Panc1 (cell line): ENCODE results near the gene MPLKIP. TPM values are rescaled to one million over a fixed set of nuclear protein-coding genes. Genes with fewer than 3 reads are reported as not detected.

Experiments used
- ATAC-seq: fragments of 200-7000 bp; cut with Tn5 transposase; 2 replicates; pipeline ENCODE4 v1.9.1; 2020; ENCODE audit warnings: mild to moderate bottlenecking, moderate library complexity
- BruUV-seq: library from RNA; stranded (reverse); fragments of 400-500 nt; replicated peaks from 2 replicates; lab custom pipeline; 2021; lab: Mats Ljungman, UMichigan
- CTCF ChIA-PET: fragments of 300-600 bp; sonication (Branson Sonifier 250); formaldehyde crosslinking; loops from one replicate; lab custom pipeline; 2022; ENCODE audit warnings: antibody characterized with exemption; lab: Charles Lee
- POLR2A ChIA-PET: fragments of 300-600 bp; sonication (Branson Sonifier 250); formaldehyde crosslinking; loops from one replicate; lab custom pipeline; 2022; ENCODE audit warnings: antibody characterized with exemption; lab: Charles Lee
- DNase-seq: peaks from one replicate; pipeline ENCODE4 v3.0.0-alpha.2; 2010; ENCODE audit warnings: low read depth, low spot score
- H3K27ac ChIP-seq: 2 replicates; pipeline ENCODE4 v1.5.1; 2011; ENCODE audit warnings: mild to moderate bottlenecking, low read length, inconsistent platforms
- H3K27me3 ChIP-seq: fragments of 200-500 bp; sonication (Bioruptor generic); 2 replicates; pipeline ENCODE4 v1.6.0; 2014; ENCODE audit warnings: low read length, inconsistent platforms; ENCODE audit not compliant: control insufficient read depth, insufficient read depth
- H3K36me3 ChIP-seq: fragments of 200-500 bp; sonication (Bioruptor generic); 2 replicates; pipeline ENCODE4 v1.5.1; 2014; ENCODE audit warnings: inconsistent platforms, mild to moderate bottlenecking, low read length, moderate library complexity; ENCODE audit not compliant: control insufficient read depth, insufficient read depth
- H3K4me1 ChIP-seq: 2 replicates; pipeline ENCODE4 v1.5.1; 2011; ENCODE audit warnings: inconsistent platforms, mild to moderate bottlenecking, low read length, moderate library complexity; ENCODE audit not compliant: control insufficient read depth, insufficient read depth
- H3K4me3 ChIP-seq, 2 experiments: 2 replicates each; pipeline ENCODE4 v1.5.1; 2011 to 2012; ENCODE audit warnings: low read depth in 2 of 2, low read length in 2 of 2, mild to moderate bottlenecking in 2 of 2, inconsistent platforms in 1 of 2, moderate library complexity in 1 of 2
- H3K9me3 ChIP-seq: fragments of 200-500 bp; sonication (Bioruptor generic); 2 replicates; pipeline ENCODE4 v1.5.1; 2014; ENCODE audit warnings: low read depth, mild to moderate bottlenecking, inconsistent platforms, low read length, moderate library complexity; ENCODE audit not compliant: control insufficient read depth, insufficient read depth
- CTCF ChIP-seq: fragments of 450-650 bp; IDR thresholded peaks from 2 replicates; pipeline ENCODE4 v1.5.1; 2017; ENCODE audit warnings: mild to moderate bottlenecking
- POLR2AphosphoS5 ChIP-seq: IDR thresholded peaks from 2 replicates; pipeline ENCODE4 v1.6.1; 2012; ENCODE audit warnings: mild to moderate bottlenecking, low read depth, low read length, moderate library complexity
- REST ChIP-seq, 2 experiments: IDR thresholded peaks; 2 replicates each; pipeline ENCODE4 v1.6.1; 2011 to 2012; ENCODE audit warnings: low read depth in 2 of 2, control low read depth in 1 of 2, low read length in 1 of 2, mild to moderate bottlenecking in 1 of 2, moderate library complexity in 1 of 2; ENCODE audit not compliant: insufficient read depth in 1 of 2
- SIN3A ChIP-seq: IDR thresholded peaks from 2 replicates; pipeline ENCODE4 v1.6.1; 2012; ENCODE audit warnings: low read depth, mild to moderate bottlenecking, low read length, moderate library complexity, borderline replicate concordance; ENCODE audit not compliant: insufficient read depth
- TCF7L2 ChIP-seq: IDR thresholded peaks from 2 replicates; pipeline ENCODE4 v1.6.1; 2011; ENCODE audit warnings: mild to moderate bottlenecking, low read depth, low read length, inconsistent platforms
- in situ Hi-C: cut with HindIII; loops from 2 replicates; pipeline ENCODE4 v1.10.0; 2016; ENCODE audit warnings: low sequenced_read_pairs, low pct_unique_long_range_greater_than_20kb
- intact Hi-C: fragments of 100-400 bp; cut with micrococcal nuclease; formaldehyde crosslinking; loops from one replicate; pipeline ENCODE4 v1.10.0; 2022; ENCODE audit not compliant: unreplicated experiment
- total RNA-seq: library from RNA; stranded (reverse); gene quantifications from one replicate; pipeline ENCODE4 v1.2.1, GENCODE V29; 2021; ENCODE audit not compliant: unreplicated experiment

MPLKIP gene
- total RNA-seq, 1 experiment from 2014 or later, result 42.6 TPM

GRCh38 chr7:40097728-40098127 is 36.7 kb downstream of the MPLKIP start:
- in situ Hi-C loops, result no loop called here
- BruUV-seq, result no TSS peak
- DNase-seq, result no peak
- H3K27ac ChIP-seq, result no peak overlapping the region
- POLR2A ChIA-PET, result interaction anchor here (1.0 kb wide), 1 partner anchor 141 kb away, joined by 4 read pairs; no protein-coding TSS in a partner anchor
- H3K36me3 ChIP-seq, result peaks cover 30% of the 10 kb centered on the region
- ATAC-seq, result no peak
- H3K27me3 ChIP-seq, result no peaks in the 10 kb centered on the region
- TF ChIP-seq REST (IDR thresholded peaks at IDR 0.05; ENCODE audit: insufficient read depth in 1 of 2, low read depth in 2 of 2, low read length in 1 of 2) (no peak), TCF7L2 (no peak), SIN3A (no peak), CTCF (no peak), POLR2AphosphoS5 (no peak)
- CTCF ChIA-PET, result no interaction called here
- peaks cover 6% of the 10 kb centered on the region; the same call in 1 of the 2 replicates for H3K4me1 ChIP-seq
- H3K4me3 ChIP-seq, result no peak overlapping the region
- no peaks in the 10 kb centered on the region for H3K9me3 ChIP-seq
- intact Hi-C loops, result no loop called here

GRCh38 chr7:40095695-40096327 is 38.6 kb downstream of the MPLKIP start:
- Histone ChIP-seq H3K36me3 (peaks cover 37% of the 10 kb centered on the region), H3K4me3 (no peak overlapping the region), H3K27me3 (no peaks in the 10 kb centered on the region), H3K4me1 (peaks cover 6% of the 10 kb centered on the region; the same call in 1 of the 2 replicates), H3K9me3 (no peaks in the 10 kb centered on the region), H3K27ac (no peak overlapping the region)
- intact Hi-C loops (no loop called here), in situ Hi-C loops (no loop called here)
- TF ChIP-seq POLR2AphosphoS5, result no peak
- no peak for TF ChIP-seq REST (IDR thresholded peaks at IDR 0.05; ENCODE audit: insufficient read depth in 1 of 2, low read depth in 2 of 2, low read length in 1 of 2)
- DNase-seq (no peak), ATAC-seq (no peak)
- ChIA-PET POLR2A (no interaction called here), CTCF (interaction anchor here (0.7 kb wide), 1 partner anchor 11 kb away, joined by 5 read pairs; no protein-coding TSS in a partner anchor)
- no TSS peak for BruUV-seq
